ENCODE results near the gene MVK. TPM values are rescaled to one million over a fixed set of nuclear protein-coding genes. Genes with fewer than 3 reads are reported as not detected.

MVK gene
- total RNA-seq, result 18.0 and 29.6 TPM in 2 replicates

DNA sequence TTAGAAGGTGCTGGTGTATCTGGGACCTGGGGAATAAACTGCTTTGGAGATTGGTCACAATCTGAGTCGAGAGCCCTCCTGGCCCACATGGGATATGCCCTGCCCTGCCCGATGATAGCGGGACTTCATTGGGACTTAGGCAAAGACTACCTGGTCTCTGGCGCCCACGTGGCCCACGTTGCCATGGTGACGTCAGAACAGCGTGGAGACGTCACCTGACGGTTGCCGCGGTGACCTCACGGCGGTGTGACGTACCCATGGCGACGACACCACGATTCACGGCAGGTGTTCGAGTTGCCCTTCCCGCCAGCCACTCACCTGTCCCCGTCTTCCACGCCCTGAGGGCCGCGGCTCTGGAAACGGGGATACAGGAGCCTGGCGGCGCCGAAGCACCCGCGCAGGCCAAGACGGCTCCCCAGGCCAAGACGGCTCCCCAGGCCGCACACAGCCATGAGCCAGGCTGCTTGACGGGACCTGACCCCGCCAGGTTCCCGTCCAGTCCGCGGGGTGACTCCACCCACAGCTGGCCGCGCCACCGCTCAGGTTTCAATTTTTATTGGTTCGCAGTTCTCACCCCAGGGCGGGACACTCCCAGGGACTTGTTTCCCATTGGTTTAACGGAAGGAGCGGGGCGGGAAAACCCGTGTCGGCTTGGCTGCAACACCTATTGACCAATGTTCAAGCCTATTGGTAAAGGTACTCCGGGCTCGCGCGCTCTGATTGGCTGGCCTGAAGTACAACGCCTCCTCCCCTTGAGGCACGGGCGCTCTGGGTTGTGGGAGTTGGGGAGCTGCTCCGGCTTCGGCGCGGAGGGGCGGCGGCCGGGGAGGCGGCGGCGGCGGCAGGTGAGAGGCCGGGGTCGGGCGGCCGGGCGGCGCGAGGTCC is at the start of gene MVK, which contains the start of gene MMAB:
MVK (plus strand) TSS at position 766 of the 885 bp plus-strand sequence. CDS start 1,029 bp downstream, outside the sequence.
MMAB (minus strand) TSS at position 476 of the 885 bp plus-strand sequence; CDS start at position 452, 24 bp downstream.

Other genes starting within 250 kb of the MVK start
- not detected in 2 replicates for gene MYO1H, start 225.9 kb upstream of the MVK start, total RNA-seq
- gene KCTD10, start 96.5 kb upstream of the MVK start, total RNA-seq, result 47.8 and 48.2 TPM in 2 replicates
- gene UBE3B, start 96.2 kb upstream of the MVK start, total RNA-seq, result 25.8 and 45.4 TPM in 2 replicates
- 28.0 and 42.4 TPM in 2 replicates for gene MMAB, start 290 bp upstream of the MVK start, total RNA-seq
- 0.12 and 0.64 TPM in 2 replicates for gene FAM222A, start 140.0 kb downstream of the MVK start, total RNA-seq